Measurements from ENCODE around the gene DNAJB2.
"Not testable (repeated sequence)": the region's sequence is repeated elsewhere in the genome, so short reads cannot be mapped to it uniquely, and the experiment has no call there.

Gene DNAJB2

DNA sequence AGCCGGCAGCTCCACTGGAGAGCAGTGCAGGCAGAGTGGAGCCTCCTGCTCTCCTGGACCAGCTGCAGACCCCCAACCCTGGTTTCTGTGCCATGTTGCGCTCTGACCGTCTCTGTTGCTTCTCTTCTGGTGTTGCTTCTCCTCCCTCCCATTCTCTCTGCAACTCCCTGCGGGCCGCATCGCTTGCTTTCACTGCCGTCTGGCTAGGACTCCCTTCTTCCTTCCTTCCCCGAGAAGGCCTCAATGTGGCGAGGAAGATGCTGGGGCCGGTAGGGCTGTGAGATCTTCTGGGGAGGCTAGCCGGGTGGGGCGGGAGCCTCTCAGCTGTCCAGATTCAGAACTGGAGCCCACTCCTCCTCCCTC lies 6.2 kb downstream of the DNAJB2 start:
- no peak for TF ChIP-seq CTCF (conservative IDR thresholded peaks at IDR 0.05; ENCODE audit: low read depth, low read length)
- H3K4me3 ChIP-seq (ENCODE audit: low read length): no peak overlapping the region
- no peak for DNase-seq (ENCODE audit: low read depth)

GRCh38 chr2:219285894-219286425 lies 6.8 kb downstream of the DNAJB2 start:
- DNase-seq (ENCODE audit: low read depth): no peak
- H3K4me3 ChIP-seq (ENCODE audit: low read length): no peak overlapping the region
- TF ChIP-seq CTCF (conservative IDR thresholded peaks at IDR 0.05; ENCODE audit: low read depth, low read length): no peak

- TF ChIP-seq CTCF (conservative IDR thresholded peaks at IDR 0.05; ENCODE audit: low read depth, low read length): no peak
- H3K4me3 ChIP-seq (ENCODE audit: low read length): no peak overlapping the region
- no peak for DNase-seq (ENCODE audit: low read depth)
Observed at GRCh38 chr2:219286436-219287115, 7.4 kb downstream of the DNAJB2 start.

DNA sequence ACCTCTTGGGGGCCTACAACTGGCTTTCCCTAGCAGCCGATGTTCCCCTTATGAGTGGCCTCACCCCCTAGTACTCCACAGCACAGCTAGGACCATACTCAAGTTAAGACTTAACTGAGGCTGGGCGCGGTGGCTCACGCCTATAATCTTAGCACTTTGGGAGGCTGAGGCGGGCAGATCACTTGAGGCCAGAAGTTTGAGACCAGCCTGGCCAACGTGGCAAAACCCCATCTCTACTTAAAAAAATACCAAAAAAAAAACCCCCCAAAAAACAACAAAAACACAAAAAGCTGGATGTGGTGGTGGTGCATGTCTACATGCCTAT lies 7.9 kb downstream of the DNAJB2 start:
- H3K4me3 ChIP-seq (ENCODE audit: low read length); DNase-seq (ENCODE audit: low read depth): not testable (repeated sequence)

DNA sequence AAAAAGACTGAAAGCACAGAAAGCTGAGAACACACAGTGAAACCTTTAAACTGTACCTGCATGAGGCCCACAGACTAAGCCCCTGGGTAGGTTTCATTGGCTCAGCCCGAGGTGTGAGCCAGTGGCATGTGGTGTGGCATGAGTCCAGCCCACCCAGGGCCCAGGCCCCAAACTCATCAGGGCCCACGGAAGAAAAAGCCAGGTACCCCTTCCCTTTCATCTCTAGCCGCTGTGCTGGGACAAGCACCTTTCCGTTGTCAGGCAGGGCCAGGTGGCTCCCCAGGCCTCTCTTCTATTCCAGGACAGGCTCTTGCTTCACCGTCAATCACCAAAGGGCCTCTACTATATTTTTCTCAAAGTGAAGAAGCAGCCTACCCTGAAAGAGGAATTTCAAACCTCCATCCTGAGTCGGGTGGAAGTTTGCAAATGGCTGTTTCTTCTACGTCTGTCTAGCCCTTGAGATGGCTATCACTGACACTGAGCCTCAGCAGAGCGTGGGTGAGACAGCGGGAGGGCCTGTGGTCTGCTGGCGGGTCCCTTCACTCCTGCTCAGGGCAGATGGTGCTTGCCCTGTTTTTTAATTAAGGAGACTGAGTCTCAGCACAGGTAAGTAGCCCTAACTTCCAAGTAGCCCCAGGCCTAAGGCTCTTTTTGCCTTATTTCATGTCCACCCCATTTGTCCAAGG lies 8.6 kb downstream of the DNAJB2 start:
- no peak overlapping the region for H3K4me3 ChIP-seq (ENCODE audit: low read length)
- TF ChIP-seq CTCF (conservative IDR thresholded peaks at IDR 0.05; ENCODE audit: low read depth, low read length): no peak
- no peak for DNase-seq (ENCODE audit: low read depth)

DNA sequence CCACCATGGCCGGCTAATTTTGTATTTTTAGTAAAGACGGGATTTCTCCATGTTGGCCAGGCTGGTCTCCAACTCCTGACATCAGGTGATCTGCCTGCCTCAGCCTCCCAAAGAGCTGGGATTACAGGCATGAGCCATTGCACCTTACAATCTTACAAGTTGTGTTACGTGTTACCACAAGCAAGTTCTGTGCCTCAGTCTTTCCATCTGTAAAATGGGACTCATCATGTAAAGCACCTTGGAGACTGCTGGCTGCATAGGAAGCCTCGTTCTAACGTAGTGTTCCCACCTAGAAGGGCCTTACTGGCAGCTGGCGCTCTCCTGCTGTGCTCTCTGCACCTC lies 10.0 kb downstream of the DNAJB2 start:
- H3K4me3 ChIP-seq (ENCODE audit: low read length): no peak overlapping the region
- TF ChIP-seq CTCF (conservative IDR thresholded peaks at IDR 0.05; ENCODE audit: low read depth, low read length): no peak
- no peak for DNase-seq (ENCODE audit: low read depth)

DNA sequence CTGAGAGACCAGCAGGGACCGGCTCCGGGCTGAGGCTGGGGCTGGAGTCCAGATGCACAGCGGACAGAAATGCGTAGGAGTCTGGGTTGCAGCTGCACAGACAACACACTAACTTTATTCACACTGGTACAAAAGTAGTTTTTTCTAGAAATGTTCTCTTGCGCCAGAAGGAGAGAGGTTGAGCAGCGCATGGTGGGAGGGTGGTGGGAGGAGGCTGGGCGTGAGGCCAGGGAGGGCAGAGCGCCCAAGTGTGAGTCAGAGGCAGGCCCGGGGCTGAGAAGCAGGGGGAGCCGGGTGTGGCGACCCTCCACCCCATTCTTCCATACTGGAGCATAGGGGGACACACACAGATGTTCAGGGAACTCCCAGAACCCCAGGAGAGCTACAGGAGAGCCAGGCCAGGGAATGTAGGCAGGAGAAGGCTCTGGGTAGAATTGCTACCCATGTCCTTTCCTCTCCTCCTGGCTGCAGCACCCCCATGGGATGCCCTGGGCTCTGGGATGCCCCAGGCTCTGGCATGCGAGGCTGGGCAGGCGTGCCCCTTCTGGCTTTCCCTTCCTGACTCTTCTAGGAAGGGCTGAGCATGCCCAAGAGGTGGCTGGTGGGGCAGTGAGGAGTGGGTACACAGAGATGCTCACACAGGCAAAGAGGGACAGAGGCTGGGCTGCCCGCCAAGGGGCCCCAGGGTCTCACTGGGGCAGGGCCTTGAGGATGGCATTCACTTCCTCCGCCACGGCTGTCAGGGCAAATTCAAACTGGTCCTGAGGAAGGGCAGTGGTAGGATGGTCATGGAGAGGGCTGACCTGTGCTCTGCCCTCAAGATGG lies 10.6 kb downstream of the DNAJB2 start:
- no peak for DNase-seq (ENCODE audit: low read depth)
- no peak for TF ChIP-seq CTCF (conservative IDR thresholded peaks at IDR 0.05; ENCODE audit: low read depth, low read length)

More for the DNA sequence above, 10.6 kb downstream of the DNAJB2 start:
- no peak overlapping the region for H3K4me3 ChIP-seq (ENCODE audit: low read length)
